Mucosa of rectum (tissue), 2 donors: Measurements from ENCODE around the gene MDM1.

ENCODE experiments used
- H3K27ac ChIP-seq, 2 donors: one replicate each; pipeline ENCODE4 v1.7.0; 2013; ENCODE audit warnings: inconsistent platforms in 2 of 2, low read depth in 2 of 2, low read length in 2 of 2
- H3K27me3 ChIP-seq, 2 donors: one replicate each; pipeline ENCODE4 v1.7.0; 2013; ENCODE audit warnings: low read length in 2 of 2; ENCODE audit not compliant: control insufficient read depth in 2 of 2, insufficient read depth in 2 of 2
- H3K36me3 ChIP-seq, 2 donors: one replicate each; pipeline ENCODE4 v1.7.0; 2013; ENCODE audit warnings: low read length in 2 of 2; ENCODE audit not compliant: control insufficient read depth in 2 of 2, insufficient read depth in 2 of 2
- H3K4me1 ChIP-seq, 2 donors: one replicate each; pipeline ENCODE4 v1.7.0; 2013; ENCODE audit warnings: low read length in 2 of 2, mild to moderate bottlenecking in 1 of 2; ENCODE audit not compliant: control insufficient read depth in 2 of 2, insufficient read depth in 2 of 2
- H3K4me3 ChIP-seq, 2 donors: one replicate each; pipeline ENCODE4 v1.7.0; 2013; ENCODE audit warnings: low read length in 2 of 2
- H3K9ac ChIP-seq, 2 donors: one replicate each; pipeline ENCODE4 v1.7.0; 2013; ENCODE audit warnings: low read length in 2 of 2, low read depth in 1 of 2, mild to moderate bottlenecking in 1 of 2
- H3K9me3 ChIP-seq, 2 donors: one replicate each; pipeline ENCODE4 v1.7.0; 2013; ENCODE audit warnings: low read length in 2 of 2; ENCODE audit not compliant: control insufficient read depth in 2 of 2
- donor health status: healthy.
- donor health status: Normal muscosa, but diverticular disease.

MDM1 gene

DNA sequence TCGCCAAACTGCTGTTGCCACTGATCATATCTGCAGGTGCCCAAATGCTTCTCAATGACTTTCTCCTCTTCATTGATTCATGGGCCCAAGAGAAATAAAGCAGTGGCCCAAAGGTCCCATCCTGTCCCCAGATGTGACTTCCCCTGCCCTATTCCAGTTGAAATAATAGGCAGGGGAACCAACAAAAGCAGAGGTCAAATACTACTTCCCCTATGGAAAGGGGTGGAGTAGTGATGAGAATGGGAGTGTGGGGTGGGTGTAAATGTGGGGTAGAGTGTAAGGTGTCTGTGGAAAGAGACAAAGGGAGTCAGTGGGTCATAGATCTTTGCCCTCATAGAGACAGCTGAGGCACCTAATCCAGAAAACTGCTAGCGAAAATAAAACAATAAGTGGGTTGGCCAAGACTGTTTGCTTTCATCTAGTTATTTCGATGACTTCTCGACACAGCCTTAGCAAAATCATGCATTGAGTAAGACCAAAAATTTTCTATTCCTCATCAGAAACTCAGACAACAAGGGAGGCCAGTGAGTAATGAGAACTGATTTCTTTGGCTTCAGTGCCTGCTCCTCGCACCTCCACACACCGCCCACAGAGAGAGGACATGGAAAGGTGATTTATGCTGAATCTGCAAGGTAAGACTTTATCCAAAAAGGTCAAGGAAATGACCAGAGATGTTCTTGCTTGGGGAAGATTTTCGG lies 67.9 kb downstream of the MDM1 start:
- no peaks in the 10 kb centered on the region for H3K27me3 ChIP-seq
- H3K27ac ChIP-seq = no peak overlapping the region
- H3K9me3 ChIP-seq = no peaks in the 10 kb centered on the region
- no peaks in the 10 kb centered on the region for H3K36me3 ChIP-seq
- no peak overlapping the region for H3K9ac ChIP-seq
- no peak overlapping the region for H3K4me3 ChIP-seq
- H3K4me1 ChIP-seq = no peaks in the 10 kb centered on the region

DNA sequence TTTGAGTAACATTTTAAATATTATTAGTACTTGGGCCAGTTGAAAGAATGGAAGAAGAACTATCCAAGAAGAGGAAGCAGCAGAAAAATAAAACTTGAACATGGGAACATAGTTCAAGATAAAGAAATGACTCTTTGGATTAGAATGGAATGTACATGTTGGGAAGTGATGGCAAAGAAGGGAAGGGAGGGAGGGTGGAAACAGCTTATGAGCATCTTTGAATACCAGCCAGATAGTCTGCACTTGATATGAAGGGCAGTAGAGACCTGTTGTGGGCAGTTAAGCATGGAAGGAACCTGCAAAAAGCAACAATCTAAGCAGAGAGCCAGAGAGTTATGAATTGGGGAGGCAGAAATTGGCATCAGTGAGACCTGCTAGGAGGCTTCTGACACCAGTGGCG lies 68.8 kb downstream of the MDM1 start:
- H3K4me3 ChIP-seq = no peak overlapping the region
- no peaks in the 10 kb centered on the region for H3K36me3 ChIP-seq
- no peak overlapping the region for H3K27ac ChIP-seq

DNA sequence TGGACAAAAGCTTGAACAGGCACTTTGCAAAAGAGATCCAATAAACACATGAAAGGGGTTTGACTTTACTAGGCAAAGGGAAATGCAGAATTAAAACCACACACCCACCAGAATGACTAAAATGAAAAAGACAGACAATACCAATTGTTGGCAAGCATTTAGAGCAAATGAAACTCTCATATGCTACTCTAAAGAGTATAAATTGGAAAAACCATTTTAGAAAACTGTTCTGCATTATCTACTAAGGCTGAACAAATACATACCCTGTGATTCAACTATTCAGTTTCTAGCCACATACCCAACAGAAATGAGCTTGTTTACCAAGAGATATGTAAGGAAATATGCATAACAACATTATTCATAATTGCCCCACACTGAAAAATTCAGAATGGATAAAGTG lies 70.3 kb downstream of the MDM1 start:
- H3K4me3 ChIP-seq = no peak overlapping the region
- no peaks in the 10 kb centered on the region for H3K9me3 ChIP-seq
- H3K9ac ChIP-seq = no peak overlapping the region
- H3K36me3 ChIP-seq = no peaks in the 10 kb centered on the region
- no peaks in the 10 kb centered on the region for H3K4me1 ChIP-seq
- H3K27me3 ChIP-seq = no peaks in the 10 kb centered on the region
- H3K27ac ChIP-seq = no peak overlapping the region

More for the DNA sequence above, 68.8 kb downstream of the MDM1 start:
- no peaks in the 10 kb centered on the region for H3K9me3 ChIP-seq
- H3K27me3 ChIP-seq = no peaks in the 10 kb centered on the region
- no peaks in the 10 kb centered on the region for H3K4me1 ChIP-seq
- H3K9ac ChIP-seq = no peak overlapping the region

DNA sequence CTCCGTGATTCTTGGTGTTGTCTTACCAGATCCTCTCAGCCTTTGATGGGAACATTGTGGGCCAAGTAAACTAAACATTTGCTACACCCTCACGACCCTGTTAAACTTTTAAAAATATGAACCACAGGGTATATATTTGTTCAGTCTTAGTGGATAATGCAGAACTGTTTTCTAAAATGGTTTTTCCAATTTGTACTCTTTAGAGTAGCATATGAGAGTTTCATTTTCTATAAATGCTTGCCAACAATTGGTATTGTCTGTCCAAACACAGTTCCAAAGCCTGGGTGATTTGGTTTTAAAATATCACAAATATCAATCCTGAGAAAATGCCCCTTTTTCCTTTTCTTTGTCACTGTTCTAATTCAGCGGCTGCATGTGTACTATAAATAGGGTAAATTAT lies 72.0 kb downstream of the MDM1 start:
- no peaks in the 10 kb centered on the region for H3K9me3 ChIP-seq
- no peaks in the 10 kb centered on the region for H3K4me1 ChIP-seq
- no peak overlapping the region for H3K27ac ChIP-seq
- H3K9ac ChIP-seq = no peak overlapping the region
- H3K4me3 ChIP-seq = no peak overlapping the region
- no peaks in the 10 kb centered on the region for H3K36me3 ChIP-seq
- no peaks in the 10 kb centered on the region for H3K27me3 ChIP-seq

DNA sequence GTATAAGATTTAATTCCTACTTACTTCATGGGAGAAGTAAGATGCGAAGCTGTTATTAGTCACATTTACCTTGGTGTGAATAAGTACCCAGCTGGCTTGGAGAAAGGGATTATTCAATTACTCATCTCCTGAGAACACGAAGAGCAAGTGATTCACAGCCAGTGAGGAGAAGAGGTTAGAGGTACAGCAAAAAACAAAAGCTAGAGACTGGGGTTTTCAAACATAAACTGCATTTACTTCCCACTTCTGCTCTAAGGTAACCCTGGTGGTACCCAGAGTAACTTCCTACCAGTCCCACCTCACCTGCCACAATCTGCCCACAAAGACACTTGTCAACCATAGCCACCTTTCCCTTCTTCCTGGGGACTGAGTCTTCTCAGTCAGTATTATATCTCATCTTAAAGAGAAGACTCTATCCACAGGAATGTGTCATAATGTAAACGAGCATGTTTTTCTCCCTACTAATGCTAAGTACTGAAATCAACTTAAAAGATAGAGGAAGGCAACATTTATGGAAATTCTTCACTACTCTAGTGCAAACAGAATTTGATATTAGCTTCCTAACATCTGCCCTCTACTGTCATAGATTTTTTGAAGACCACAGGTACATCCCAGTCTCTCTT lies 72.7 kb downstream of the MDM1 start:
- no peak overlapping the region for H3K9ac ChIP-seq
- H3K4me1 ChIP-seq = no peaks in the 10 kb centered on the region
- no peaks in the 10 kb centered on the region for H3K9me3 ChIP-seq
- H3K27ac ChIP-seq = no peak overlapping the region
- no peaks in the 10 kb centered on the region for H3K27me3 ChIP-seq
- H3K4me3 ChIP-seq = no peak overlapping the region
- no peaks in the 10 kb centered on the region for H3K36me3 ChIP-seq

DNA sequence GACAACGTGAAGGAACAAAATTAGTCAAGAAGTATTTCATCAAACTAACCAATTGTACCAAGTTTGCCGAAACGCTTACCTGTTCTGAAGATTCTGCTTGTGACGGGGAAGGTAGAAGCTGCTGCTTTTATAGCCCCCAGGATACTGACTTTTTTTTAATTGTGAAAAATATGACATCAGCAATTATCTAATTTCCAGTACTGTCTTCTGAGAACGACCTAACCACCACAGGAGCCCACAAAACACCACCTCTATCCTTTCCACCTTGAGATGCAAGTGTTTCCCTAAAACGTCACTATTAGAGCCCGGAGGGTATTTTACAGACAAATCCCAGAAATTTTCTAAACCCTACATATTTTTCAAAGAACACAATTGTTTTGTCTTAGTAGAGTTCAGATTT lies 78.7 kb downstream of the MDM1 start, which contains the start of gene IL22:
TSS of gene IL22 (minus strand) at position 101 of the 400 bp plus-strand sequence. CDS start 156 bp downstream, outside the sequence.
- no peak within 1 kb of the TSS for H3K27ac ChIP-seq
- H3K4me1 ChIP-seq = no peaks in the 10 kb centered on the region
- H3K9ac ChIP-seq = no peak within 1 kb of the TSS
- H3K9me3 ChIP-seq = no peaks in the 10 kb centered on the region
- no peaks in the 10 kb centered on the region for H3K36me3 ChIP-seq
- H3K27me3 ChIP-seq = no peaks in the 10 kb centered on the region
- no peak within 1 kb of the TSS for H3K4me3 ChIP-seq

DNA sequence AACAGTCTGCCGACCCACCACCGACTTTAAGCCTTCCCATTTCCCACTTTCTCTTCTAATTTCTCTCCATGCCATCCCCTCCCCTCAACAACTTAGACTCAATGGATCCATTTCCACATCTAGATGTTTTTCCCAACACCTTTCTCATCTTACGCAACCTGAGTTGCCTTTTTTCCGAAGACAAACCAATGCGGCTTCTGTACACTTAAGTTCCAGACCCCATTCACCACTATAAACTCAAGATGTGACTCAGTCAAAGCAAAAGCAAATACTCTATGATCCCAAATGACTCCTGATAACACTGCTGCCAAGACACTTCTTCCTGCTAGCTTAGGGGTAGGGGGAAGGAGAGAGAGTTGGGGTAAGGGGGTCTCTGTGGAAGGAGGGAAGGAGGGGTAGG lies 80.1 kb downstream of the MDM1 start:
- no peaks in the 10 kb centered on the region for H3K36me3 ChIP-seq
- H3K27me3 ChIP-seq = no peaks in the 10 kb centered on the region
- H3K9me3 ChIP-seq = no peaks in the 10 kb centered on the region

DNA sequence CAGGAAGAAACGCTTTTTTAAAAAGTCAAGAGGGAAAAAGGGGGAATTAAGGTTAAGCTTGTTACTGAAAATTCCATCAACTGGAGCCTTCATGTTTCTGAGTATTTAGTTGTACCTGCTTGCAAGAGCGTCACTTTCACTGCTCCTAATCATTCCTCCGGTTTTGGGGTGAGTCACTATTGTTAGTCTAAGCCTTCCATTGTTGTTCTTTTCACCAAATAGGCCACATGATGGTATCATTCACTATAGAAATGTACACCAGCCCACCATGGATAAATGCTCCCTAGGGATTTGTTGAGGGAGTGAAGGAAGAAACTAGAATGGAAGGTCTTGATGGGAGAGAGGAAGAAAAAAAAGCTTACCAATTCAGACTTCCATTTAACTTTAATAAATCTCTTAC lies 81.7 kb downstream of the MDM1 start:
- Histone ChIP-seq H3K36me3 (no peaks in the 10 kb centered on the region), H3K4me3 (no peak overlapping the region)

More for the DNA sequence above, 80.1 kb downstream of the MDM1 start:
- no peaks in the 10 kb centered on the region for H3K4me1 ChIP-seq
- no peak overlapping the region for H3K9ac ChIP-seq
- no peak overlapping the region for H3K4me3 ChIP-seq
- H3K27ac ChIP-seq = no peak overlapping the region

DNA sequence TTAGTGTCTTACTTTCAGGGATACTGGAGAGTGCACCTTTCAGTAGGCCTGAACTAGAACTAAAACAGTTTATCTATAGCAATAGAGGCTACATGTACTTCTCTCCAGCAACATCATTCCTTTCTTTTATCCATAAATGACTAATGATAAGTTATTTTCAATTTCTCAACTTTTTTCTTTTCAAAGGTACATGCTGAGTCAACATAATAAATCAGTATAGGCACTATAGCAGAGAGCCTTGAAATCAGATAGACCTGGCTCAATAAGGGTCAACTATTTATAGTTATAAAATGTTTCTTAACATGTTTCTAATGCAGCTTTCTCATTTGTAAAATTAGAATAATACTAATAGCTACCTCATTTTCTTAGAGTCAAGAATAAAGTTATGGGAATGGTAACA lies 84.4 kb downstream of the MDM1 start:
- no peaks in the 10 kb centered on the region for H3K4me1 ChIP-seq
- H3K9me3 ChIP-seq = no peaks in the 10 kb centered on the region
- H3K27ac ChIP-seq = no peak overlapping the region
- no peak overlapping the region for H3K9ac ChIP-seq
- no peaks in the 10 kb centered on the region for H3K27me3 ChIP-seq
- no peaks in the 10 kb centered on the region for H3K36me3 ChIP-seq
- H3K4me3 ChIP-seq = no peak overlapping the region

More for the DNA sequence above, 81.7 kb downstream of the MDM1 start:
- no peaks in the 10 kb centered on the region for H3K27me3 ChIP-seq
- no peaks in the 10 kb centered on the region for H3K9me3 ChIP-seq
- no peaks in the 10 kb centered on the region for H3K4me1 ChIP-seq
- no peak overlapping the region for H3K9ac ChIP-seq
- no peak overlapping the region for H3K27ac ChIP-seq

DNA sequence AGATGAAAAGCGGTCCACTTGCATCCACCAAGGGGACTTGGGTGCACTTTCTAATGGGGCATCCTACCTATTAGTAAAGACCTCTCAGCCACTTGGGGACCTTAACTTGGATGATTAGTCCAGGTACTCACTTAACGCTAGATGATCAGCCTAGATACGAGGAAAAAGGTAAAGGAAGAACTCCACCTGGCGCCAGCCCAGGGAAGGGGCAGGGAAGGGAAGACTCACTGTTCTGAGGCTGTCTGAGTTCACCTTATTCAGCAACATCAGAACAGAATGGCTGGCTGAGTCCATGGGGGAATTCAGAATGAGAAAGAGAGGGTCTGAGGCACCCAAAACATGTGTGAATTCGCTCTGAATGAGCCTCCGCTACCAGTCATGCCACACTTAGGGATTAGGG lies 85.8 kb downstream of the MDM1 start:
- Histone ChIP-seq H3K27me3 (no peaks in the 10 kb centered on the region), H3K4me1 (no peaks in the 10 kb centered on the region), H3K36me3 (no peaks in the 10 kb centered on the region), H3K9me3 (no peaks in the 10 kb centered on the region), H3K4me3 (no peak overlapping the region), H3K9ac (no peak overlapping the region), H3K27ac (no peak overlapping the region)
